ENCODE results near the gene PNLIPRP3.

- TF ChIP-seq CTCF (conservative IDR thresholded peaks at IDR 0.05; ENCODE audit: low read depth, low read length), result no peak
- no peak for TF ChIP-seq CEBPB (IDR thresholded peaks at IDR 0.05; ENCODE audit: low read depth, low read length)
- no peak for TF ChIP-seq RAD21 (IDR thresholded peaks at IDR 0.05; ENCODE audit: low read length)
- no peak for TF ChIP-seq USF2 (IDR thresholded peaks at IDR 0.05; ENCODE audit: low read depth, low read length)
- no peak for TF ChIP-seq POLR2A (IDR thresholded peaks at IDR 0.05; ENCODE audit: low read depth, low read length)
- TF ChIP-seq RCOR1 (IDR thresholded peaks at IDR 0.05; ENCODE audit: insufficient replicate concordance, low read length), result no peak
- no peak for TF ChIP-seq RFX5 (IDR thresholded peaks at IDR 0.05; ENCODE audit: low read depth, low read length)
- TF ChIP-seq SMC3 (IDR thresholded peaks at IDR 0.05; ENCODE audit: low read depth, low read length), result no peak
- no peak for TF ChIP-seq MAFK (IDR thresholded peaks at IDR 0.05; ENCODE audit: low read depth, low read length)
- TF ChIP-seq FOS (IDR thresholded peaks at IDR 0.05; ENCODE audit: low read depth, low read length), result no peak
- TF ChIP-seq NFE2L2 (IDR thresholded peaks at IDR 0.05; ENCODE audit: low read depth, low read length), result no peak
- TF ChIP-seq MXI1 (IDR thresholded peaks at IDR 0.05; ENCODE audit: borderline replicate concordance, low read depth, low read length), result no peak
- no peak for TF ChIP-seq BHLHE40 (IDR thresholded peaks at IDR 0.05; ENCODE audit: low read depth, low read length)
Observed at GRCh38 chr10:116431598-116431997, 4.0 kb downstream of the PNLIPRP3 start.
